H1 (cell line): ENCODE measurements around the gene MAPKAPK5. TPM values are rescaled to one million over a fixed set of nuclear protein-coding genes. Genes with fewer than 3 reads are reported as not detected.

Experiments used
- BRCA1 ChIP-seq: IDR thresholded peaks from 2 replicates; pipeline ENCODE4 v1.6.1; 2012; ENCODE audit warnings: low read depth, low read length, improper control_type of control experiment
- CHD2 ChIP-seq: IDR thresholded peaks from 2 replicates; pipeline ENCODE4 v1.6.1; 2012; ENCODE audit warnings: low read length, improper control_type of control experiment
- CHD7 ChIP-seq: fragments of 300-600 bp; sonication (generic); IDR thresholded peaks from 2 replicates; pipeline ENCODE4 v1.7.1; 2012; ENCODE audit warnings: low read length, moderate library complexity, mild to moderate bottlenecking, inconsistent platforms; ENCODE audit not compliant: insufficient replicate concordance
- CREB1 ChIP-seq: IDR thresholded peaks from 2 replicates; pipeline ENCODE4 v1.6.1; 2012; ENCODE audit warnings: inconsistent platforms
- EGR1 ChIP-seq: IDR thresholded peaks from 2 replicates; pipeline ENCODE4 v1.6.1; 2011; ENCODE audit warnings: low read depth, low read length, borderline replicate concordance
- POLR2AphosphoS5 ChIP-seq: IDR thresholded peaks from 2 replicates; pipeline ENCODE4 v1.6.1; 2011; ENCODE audit warnings: low read depth, low read length
- RXRA ChIP-seq: IDR thresholded peaks from 2 replicates; pipeline ENCODE4 v1.6.1; 2011; ENCODE audit warnings: low read depth, mild to moderate bottlenecking, low read length, moderate library complexity; ENCODE audit not compliant: insufficient read depth
- SIN3A ChIP-seq, 2 experiments: IDR thresholded peaks in 1 of 2; conservative IDR thresholded peaks in 1 of 2; 2 replicates each; pipeline ENCODE4 v1.6.1; 2011 to 2012; ENCODE audit warnings: low read length in 2 of 2, improper control_type of control experiment in 1 of 2, low read depth in 1 of 2, mild to moderate bottlenecking in 1 of 2
- polyA plus RNA-seq, 7 experiments: library from polyadenylated mRNA; depleted of rRNA in 3 of 7; stranded (reverse) in 5 of 7; unstranded in 2 of 7; fragments of >200 nt in 5 of 7; fragments of 200-250 nt in 2 of 7; gene quantifications; 1 replicate in 5 of 7; 2 replicates in 1 of 7; 4 replicates in 1 of 7; pipeline versions ENCODE4 v1.2.1 to v1.2.3, GENCODE V29; 2011 to 2013; ENCODE audit warnings: missing spikeins in 2 of 7, mixed read lengths in 2 of 7
- total RNA-seq: library from RNA; stranded (reverse); fragmentation: NEBNext Ultra II Directional; extraction: Animal tissue kit (Norgen Biotek cat#: 25700); gene quantifications from 2 replicates; pipeline ENCODE4 v1.2.1, GENCODE V29; 2021
- TF ChIP-seq, protein P1 (sequence below): IDR thresholded peaks from 2 replicates; pipeline ENCODE4 v1.6.1; 2011; ENCODE audit warnings: low read length, improper control_type of control experiment

The MAPKAPK5 gene
- total and polyA plus RNA-seq, 2 of the 8 experiments (the other 6 are each of a cell fraction or from before 2014, with no cell fraction given) = 40.0 to 91.5 TPM

- TF ChIP-seq CHD7 (no peak), SIN3A (conservative IDR thresholded peaks at IDR 0.05 in 1 of 2, IDR thresholded peaks at IDR 0.05 in 1 of 2; ENCODE audit: low read depth in 1 of 2, low read length in 2 of 2) (0 out of 4 replicates have a peak, but pooled peaks of 1 of the 2 experiments have one; percentile 55), CREB1 (peak; percentile 71), POLR2AphosphoS5 (no peak), RXRA (no peak), CHD2 (no peak), EGR1 (no peak), BRCA1 (no peak)
- TF ChIP-seq, protein P1, sequence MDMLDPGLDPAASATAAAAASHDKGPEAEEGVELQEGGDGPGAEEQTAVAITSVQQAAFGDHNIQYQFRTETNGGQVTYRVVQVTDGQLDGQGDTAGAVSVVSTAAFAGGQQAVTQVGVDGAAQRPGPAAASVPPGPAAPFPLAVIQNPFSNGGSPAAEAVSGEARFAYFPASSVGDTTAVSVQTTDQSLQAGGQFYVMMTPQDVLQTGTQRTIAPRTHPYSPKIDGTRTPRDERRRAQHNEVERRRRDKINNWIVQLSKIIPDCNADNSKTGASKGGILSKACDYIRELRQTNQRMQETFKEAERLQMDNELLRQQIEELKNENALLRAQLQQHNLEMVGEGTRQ = no peak
These were observed 28.9 kb upstream of the MAPKAPK5 start (continued) for GRCh38 chr12:111812881-111813741.
